ENCODE measurements around the gene SLC6A6. TPM values are rescaled to one million over a fixed set of nuclear protein-coding genes. Genes with fewer than 3 reads are reported as not detected.

Gene SLC6A6
- total RNA-seq, 4 donors from 2014 or later = 14.4 to 35.7 (median 17.0) TPM

DNA sequence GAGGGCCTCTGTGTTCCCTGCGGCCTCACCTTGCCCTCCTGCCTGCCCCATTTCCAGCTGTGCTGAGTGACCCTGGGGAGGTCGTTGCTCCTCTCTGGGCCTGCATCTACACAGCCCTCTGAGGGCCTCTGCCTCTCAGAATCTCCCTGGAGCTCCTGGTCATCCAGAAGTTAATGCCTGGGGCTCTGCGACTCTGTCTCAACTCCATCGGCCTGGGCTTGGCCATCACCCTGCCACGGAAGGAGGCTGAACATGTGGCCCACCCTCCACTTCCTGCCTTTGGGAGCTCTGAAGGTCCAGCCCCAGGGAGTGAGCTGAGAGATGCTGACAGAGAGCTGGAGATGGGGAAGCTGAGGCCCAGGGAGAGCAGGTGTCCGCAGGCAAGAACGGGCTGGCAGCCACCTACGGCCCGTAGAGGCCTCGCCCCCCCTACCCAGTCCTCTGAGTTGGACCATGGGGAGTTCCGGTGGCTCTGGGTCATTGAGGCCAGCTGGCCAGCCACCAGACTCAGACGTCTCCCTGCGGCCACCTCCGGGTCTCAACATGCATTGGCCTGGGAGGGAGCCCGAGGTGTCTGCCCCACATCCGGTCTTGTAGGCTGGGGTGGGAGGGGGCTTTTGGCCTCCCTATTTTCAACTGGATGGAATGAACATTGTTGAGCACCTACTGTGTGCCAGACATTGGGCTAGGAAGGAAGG lies 103.5 kb downstream of the SLC6A6 start:
- peaks cover 0 to 5% (median 5%) of the 10 kb centered on the region in 3 donors for H3K4me1 ChIP-seq
- no peak overlapping the region for H3K27ac ChIP-seq
- H3K27me3 ChIP-seq = no peaks in the 10 kb centered on the region
- no peak overlapping the region for H3K4me3 ChIP-seq
- intact Hi-C loops (cut with DNase I) = loop anchor here (10.0 kb wide), 1 partner anchor 409 kb away; no protein-coding TSS in a partner anchor
- DNase-seq = no peak
- TF ChIP-seq, protein P1, sequence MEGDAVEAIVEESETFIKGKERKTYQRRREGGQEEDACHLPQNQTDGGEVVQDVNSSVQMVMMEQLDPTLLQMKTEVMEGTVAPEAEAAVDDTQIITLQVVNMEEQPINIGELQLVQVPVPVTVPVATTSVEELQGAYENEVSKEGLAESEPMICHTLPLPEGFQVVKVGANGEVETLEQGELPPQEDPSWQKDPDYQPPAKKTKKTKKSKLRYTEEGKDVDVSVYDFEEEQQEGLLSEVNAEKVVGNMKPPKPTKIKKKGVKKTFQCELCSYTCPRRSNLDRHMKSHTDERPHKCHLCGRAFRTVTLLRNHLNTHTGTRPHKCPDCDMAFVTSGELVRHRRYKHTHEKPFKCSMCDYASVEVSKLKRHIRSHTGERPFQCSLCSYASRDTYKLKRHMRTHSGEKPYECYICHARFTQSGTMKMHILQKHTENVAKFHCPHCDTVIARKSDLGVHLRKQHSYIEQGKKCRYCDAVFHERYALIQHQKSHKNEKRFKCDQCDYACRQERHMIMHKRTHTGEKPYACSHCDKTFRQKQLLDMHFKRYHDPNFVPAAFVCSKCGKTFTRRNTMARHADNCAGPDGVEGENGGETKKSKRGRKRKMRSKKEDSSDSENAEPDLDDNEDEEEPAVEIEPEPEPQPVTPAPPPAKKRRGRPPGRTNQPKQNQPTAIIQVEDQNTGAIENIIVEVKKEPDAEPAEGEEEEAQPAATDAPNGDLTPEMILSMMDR (IDR thresholded peaks at IDR 0.05) = no peak
- no peak for TF ChIP-seq POLR2A (IDR thresholded peaks at IDR 0.05)
- peaks cover 0 to 10% (median 9%) of the 10 kb centered on the region in 3 donors for H3K9me3 ChIP-seq
- H3K36me3 ChIP-seq = no peaks in the 10 kb centered on the region
- WGBS, 2 donors = 66% methylated on average over 10 of the region's 16 CpGs; no CpG with 5 or more reads in 1 of the 2 donors

DNA sequence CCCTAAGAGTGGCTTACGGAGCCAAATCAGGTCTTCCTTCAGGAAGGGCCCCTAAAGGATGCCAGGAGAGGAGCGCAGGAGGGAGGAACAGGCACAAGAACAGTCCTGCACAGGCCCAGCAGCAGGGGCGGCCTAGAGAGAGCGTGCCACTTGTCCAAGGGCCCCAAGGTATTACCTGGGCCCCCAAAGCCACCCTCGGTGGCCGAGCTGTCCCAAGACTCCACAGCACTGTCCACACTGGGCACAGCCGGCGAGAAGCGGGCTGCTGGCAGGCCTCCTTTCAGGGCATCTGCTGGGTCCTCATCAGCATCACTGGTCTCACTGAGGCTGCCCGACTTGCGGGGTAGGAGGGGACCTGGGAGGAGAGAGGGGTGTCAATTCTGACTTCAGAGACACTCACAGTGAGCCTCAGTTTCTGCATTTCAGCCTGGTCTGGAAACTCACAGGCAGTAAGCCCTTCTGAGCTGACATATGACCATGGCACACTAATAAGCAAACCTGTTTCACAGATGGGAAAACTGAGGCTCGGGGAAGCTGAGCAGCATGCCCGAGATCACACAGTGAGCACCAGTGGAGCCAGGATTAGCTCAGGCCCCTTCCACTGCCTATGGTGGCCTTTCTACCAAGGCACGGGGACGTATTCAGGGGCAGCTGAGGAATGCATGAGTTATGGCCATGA lies 104.4 kb downstream of the SLC6A6 start:
- Histone ChIP-seq H3K9me3 (peaks cover 0 to 10% (median 7%) of the 10 kb centered on the region in 3 donors), H3K36me3 (no peaks in the 10 kb centered on the region), H3K4me3 (no peak overlapping the region), H3K4me1 (peaks cover 0 to 5% (median 5%) of the 10 kb centered on the region in 3 donors), H3K27ac (no peak overlapping the region), H3K27me3 (no peaks in the 10 kb centered on the region)
- WGBS, 2 donors = 83 to 100% methylated on average over 3 to 14 of the region's 15 CpGs
- intact Hi-C loops (cut with DNase I) = loop anchor here (10.0 kb wide), 1 partner anchor 408 kb away; no protein-coding TSS in a partner anchor
- DNase-seq = no peak
- TF ChIP-seq POLR2A (IDR thresholded peaks at IDR 0.05) = no peak
- TF ChIP-seq, protein P1 (IDR thresholded peaks at IDR 0.05) = no peak

GRCh38 chr3:14507305-14507741 lies 104.9 kb downstream of the SLC6A6 start:
- Histone ChIP-seq H3K36me3 (no peaks in the 10 kb centered on the region), H3K27me3 (no peaks in the 10 kb centered on the region), H3K9me3 (peaks cover 0 to 9% (median 2%) of the 10 kb centered on the region in 3 donors), H3K27ac (no peak overlapping the region), H3K4me3 (no peak overlapping the region), H3K4me1 (peaks cover 0 to 5% (median 5%) of the 10 kb centered on the region in 3 donors)
- 46 to 64% methylated on average over 4 to 12 of the region's 13 CpGs for WGBS, 2 donors
- TF ChIP-seq POLR2A (IDR thresholded peaks at IDR 0.05) = no peak
- TF ChIP-seq, protein P1 (IDR thresholded peaks at IDR 0.05) = no peak
- no peak for DNase-seq
- intact Hi-C loops (cut with DNase I) = loop anchor here (10.0 kb wide), 1 partner anchor 407 kb away; no protein-coding TSS in a partner anchor

DNA sequence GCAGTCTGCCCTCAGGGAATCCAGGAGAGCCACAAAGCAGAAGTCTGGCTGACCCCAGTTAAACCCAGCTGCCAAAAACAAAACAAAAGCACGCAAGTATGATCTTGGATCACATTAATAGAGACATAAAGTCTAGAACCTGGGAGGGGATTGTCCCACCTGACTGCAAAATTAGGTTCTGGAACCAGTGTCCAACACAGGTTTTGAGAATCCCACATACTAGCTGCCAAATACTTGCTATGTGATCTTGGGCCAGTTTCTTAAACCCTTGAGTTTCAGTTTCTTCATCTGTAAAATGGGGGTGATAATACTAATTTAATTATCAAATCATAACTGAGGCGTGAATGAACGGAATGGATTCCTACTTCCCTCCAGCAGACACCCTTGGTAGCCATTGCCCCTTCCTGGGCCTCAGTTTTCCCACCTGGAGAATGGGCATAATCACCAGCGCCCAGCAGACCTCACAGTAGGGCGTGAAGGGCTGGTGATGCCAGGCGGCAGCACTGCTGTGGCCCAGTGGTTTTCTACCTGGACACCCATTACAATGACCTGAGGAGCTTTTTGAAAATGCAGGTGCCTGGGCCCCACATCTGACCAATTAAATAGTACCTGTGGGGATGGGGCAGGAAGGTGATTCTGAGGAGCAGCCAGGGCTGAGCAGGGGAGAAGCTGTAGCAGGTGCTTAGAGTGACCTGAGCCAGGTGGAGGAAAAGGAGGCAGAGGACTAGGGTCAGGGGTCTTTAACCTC lies 105.5 kb downstream of the SLC6A6 start:
- H3K36me3 ChIP-seq = no peaks in the 10 kb centered on the region
- no peak overlapping the region for H3K27ac ChIP-seq
- TF ChIP-seq, protein P1 (IDR thresholded peaks at IDR 0.05) = no peak
- no peak for TF ChIP-seq POLR2A (IDR thresholded peaks at IDR 0.05)
- H3K9me3 ChIP-seq = peaks cover 0 to 2% (median 0%) of the 10 kb centered on the region in 3 donors
- H3K4me3 ChIP-seq = no peak overlapping the region
- WGBS, 2 donors = 70 to 88% methylated on average over 2 to 6 of the region's 6 CpGs
- intact Hi-C loops (cut with DNase I) = loop anchor here (10.0 kb wide), 1 partner anchor 407 kb away; no protein-coding TSS in a partner anchor
- peaks cover 0 to 5% (median 5%) of the 10 kb centered on the region in 3 donors for H3K4me1 ChIP-seq
- no peak for DNase-seq
- H3K27me3 ChIP-seq = no peaks in the 10 kb centered on the region

Measured in esophagus squamous epithelium (tissue), 5 donors.